Measurements from ENCODE around the gene DIAPH1. TPM values are rescaled to one million over a fixed set of nuclear protein-coding genes. Genes with fewer than 3 reads are reported as not detected.

The DIAPH1 gene
- total RNA-seq, 1 donor from 2014 or later, result 232 TPM

DNA sequence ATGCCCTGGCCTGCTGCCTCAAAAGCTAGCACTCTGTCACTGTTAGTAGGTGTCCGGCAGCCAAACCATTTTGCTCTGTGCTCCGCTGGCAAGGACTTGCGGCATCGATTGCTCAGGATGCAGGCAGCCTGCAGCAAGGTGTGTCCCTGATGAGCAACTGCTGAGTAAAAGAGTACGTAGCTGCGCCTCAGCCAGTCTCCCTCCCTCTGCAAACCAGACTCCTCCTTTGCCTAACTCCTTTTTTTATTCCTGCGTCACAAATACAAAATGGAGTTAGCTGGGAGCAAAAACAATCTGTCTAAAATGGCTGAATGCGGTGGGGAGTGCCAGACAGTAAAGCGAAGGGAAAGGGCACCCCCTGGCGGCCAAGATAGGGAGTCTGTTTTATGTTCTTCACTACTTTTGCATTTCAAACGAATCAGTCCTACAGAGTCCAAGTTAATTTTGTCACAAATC is 61.1 kb downstream of the DIAPH1 start:
- H3K4me3 Mint-ChIP-seq, result no peak overlapping the region
- no peaks in the 10 kb centered on the region for H3K9me3 Mint-ChIP-seq
- peaks cover 23% of the 10 kb centered on the region for H3K4me1 Mint-ChIP-seq
- peak; percentile 91 for DNase-seq
- H3K36me3 Mint-ChIP-seq (ENCODE audit: low read depth), result peaks cover 45% of the 10 kb centered on the region
- no peaks in the 10 kb centered on the region for H3K27me3 Mint-ChIP-seq
- H3K27ac Mint-ChIP-seq, result peak overlapping the region; percentile 50
- intact Hi-C loops (cut with micrococcal nuclease), result loop anchor here (2.0 to 10.0 kb wide), 5 partner anchors 33 to 363 kb away; partner anchors contain the start of genes PCDHB10, PCDHB11, PCDHGA10 and PCDHGA4

DNA sequence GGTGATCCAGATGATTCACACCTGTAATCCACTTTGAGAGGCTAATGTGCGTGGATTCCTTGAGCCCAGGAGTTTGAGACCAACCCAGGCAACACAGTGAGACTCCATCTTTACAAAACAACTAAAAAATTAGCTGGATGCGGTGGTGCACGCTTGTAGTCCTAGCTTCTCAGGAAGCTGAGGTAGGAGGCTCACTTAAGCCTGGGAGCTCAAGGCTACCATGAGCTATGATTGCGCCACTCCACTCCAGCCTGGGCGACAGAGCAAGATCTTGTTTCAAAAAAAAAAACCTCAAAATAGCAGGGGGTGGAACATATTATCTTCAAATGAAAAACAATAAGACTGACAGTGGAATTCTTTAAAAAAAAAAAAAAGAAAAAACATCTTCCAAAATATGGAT is 70.9 kb downstream of the DIAPH1 start:
- peaks cover 4% of the 10 kb centered on the region for H3K4me1 Mint-ChIP-seq
- H3K4me3 Mint-ChIP-seq, result no peak overlapping the region
- intact Hi-C loops (cut with micrococcal nuclease), result no loop called here
- no peak overlapping the region for H3K27ac Mint-ChIP-seq
- DNase-seq, result no peak
- H3K27me3 Mint-ChIP-seq, result no peaks in the 10 kb centered on the region
- peaks cover 82% of the 10 kb centered on the region for H3K36me3 Mint-ChIP-seq (ENCODE audit: low read depth)
- H3K9me3 Mint-ChIP-seq, result peaks cover 8% of the 10 kb centered on the region

DNA sequence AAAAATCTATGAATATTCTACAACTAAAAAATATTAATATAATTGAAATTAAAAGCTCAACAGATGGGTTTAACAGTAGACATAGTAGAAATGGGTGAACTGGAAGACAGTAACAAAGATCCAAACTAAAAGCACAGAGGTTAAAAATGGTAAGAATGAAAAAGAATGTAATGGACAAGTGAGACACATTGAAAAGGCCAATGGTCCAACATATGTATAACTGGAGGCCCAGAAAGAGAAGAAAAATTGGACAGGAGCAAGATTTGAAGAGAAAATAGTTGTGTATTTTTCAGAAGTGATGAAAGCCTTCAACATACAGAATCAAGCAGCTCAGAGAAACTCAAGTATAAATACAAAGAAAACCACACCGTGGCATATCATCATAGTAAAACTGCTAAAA is 71.3 kb downstream of the DIAPH1 start:
- no peak overlapping the region for H3K4me3 Mint-ChIP-seq
- H3K9me3 Mint-ChIP-seq, result peaks cover 8% of the 10 kb centered on the region
- H3K27me3 Mint-ChIP-seq, result no peaks in the 10 kb centered on the region
- no peak overlapping the region for H3K27ac Mint-ChIP-seq
- peaks cover 84% of the 10 kb centered on the region for H3K36me3 Mint-ChIP-seq (ENCODE audit: low read depth)
- no peak for DNase-seq
- peaks cover 4% of the 10 kb centered on the region for H3K4me1 Mint-ChIP-seq
- intact Hi-C loops (cut with micrococcal nuclease), result no loop called here

DNA sequence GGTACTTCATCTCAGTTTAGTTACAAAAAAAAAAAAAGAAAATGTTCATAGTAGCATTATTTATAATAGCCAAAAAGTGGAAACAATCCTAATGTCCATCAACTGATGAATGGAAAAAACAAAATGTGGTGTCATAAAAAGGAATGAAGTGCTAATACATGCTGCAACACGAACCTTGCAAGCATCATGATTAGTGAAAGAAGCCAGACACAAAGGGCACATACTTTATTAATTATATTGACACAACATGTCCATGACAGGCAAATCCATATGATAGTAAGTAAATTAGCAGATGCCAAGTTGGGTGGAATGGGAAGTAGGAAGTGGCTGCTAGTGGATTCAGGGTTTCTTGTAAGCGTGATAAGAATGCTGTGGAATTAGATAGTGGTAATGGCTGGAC is 75.7 kb downstream of the DIAPH1 start:
- Mint-ChIP-seq H3K9me3 (peaks cover 8% of the 10 kb centered on the region), H3K4me1 (peaks cover 1% of the 10 kb centered on the region), H3K27me3 (no peaks in the 10 kb centered on the region), H3K36me3 (ENCODE audit: low read depth) (peaks cover 64% of the 10 kb centered on the region), H3K4me3 (no peak overlapping the region), H3K27ac (no peak overlapping the region)
- intact Hi-C loops (cut with micrococcal nuclease), result no loop called here
- DNase-seq, result no peak

DNA sequence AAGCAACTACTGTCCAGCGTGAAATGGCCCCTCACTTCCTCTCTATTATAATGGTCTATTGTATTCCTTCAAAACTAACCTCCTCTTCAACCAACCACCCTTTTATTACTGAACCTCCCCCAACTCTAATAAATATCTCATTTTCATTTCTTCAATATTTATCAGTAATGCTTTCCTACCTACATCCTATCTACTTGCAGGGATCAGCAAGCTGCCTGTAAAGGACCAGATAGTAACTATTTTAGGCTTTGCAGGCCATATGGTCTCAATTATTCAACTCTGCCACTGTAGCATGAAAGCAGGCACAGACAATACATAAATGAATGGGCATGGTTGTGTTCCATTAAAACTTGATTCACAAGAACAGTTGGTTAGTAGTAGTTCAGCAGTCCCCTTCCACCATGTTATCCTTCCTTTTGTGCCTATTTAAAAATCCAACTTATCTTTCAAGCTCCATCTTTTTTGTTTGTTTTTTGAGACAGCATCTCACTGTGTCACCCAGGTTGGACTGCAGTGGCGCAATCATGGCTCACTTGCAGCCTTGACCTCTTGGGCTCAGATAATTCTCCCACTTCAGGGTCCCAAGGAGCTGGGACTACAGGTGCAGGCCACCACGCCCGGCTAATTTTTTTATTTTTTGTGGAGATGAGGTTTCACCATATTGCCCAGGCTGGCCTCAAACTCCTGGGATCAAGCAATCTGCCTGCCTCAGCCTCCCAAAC is 84.1 kb downstream of the DIAPH1 start:
- no peak for DNase-seq
- intact Hi-C loops (cut with micrococcal nuclease), result no loop called here
- H3K4me1 Mint-ChIP-seq, result peaks cover 1% of the 10 kb centered on the region
- H3K4me3 Mint-ChIP-seq, result no peak overlapping the region
- no peak overlapping the region for H3K27ac Mint-ChIP-seq
- H3K9me3 Mint-ChIP-seq, result no peaks in the 10 kb centered on the region
- H3K27me3 Mint-ChIP-seq, result no peaks in the 10 kb centered on the region
- peaks cover 36% of the 10 kb centered on the region for H3K36me3 Mint-ChIP-seq (ENCODE audit: low read depth)

- intact Hi-C loops (cut with micrococcal nuclease), result no loop called here
- H3K4me1 Mint-ChIP-seq, result peaks cover 1% of the 10 kb centered on the region
- H3K9me3 Mint-ChIP-seq, result no peaks in the 10 kb centered on the region
- DNase-seq, result no peak
- no peak overlapping the region for H3K27ac Mint-ChIP-seq
- peaks cover 36% of the 10 kb centered on the region for H3K36me3 Mint-ChIP-seq (ENCODE audit: low read depth)
- no peaks in the 10 kb centered on the region for H3K27me3 Mint-ChIP-seq
- no peak overlapping the region for H3K4me3 Mint-ChIP-seq
Measured at GRCh38 chr5:141533897-141534296, 84.9 kb downstream of the DIAPH1 start.

GRCh38 chr5:141532726-141533125 is 86.1 kb downstream of the DIAPH1 start:
- intact Hi-C loops (cut with micrococcal nuclease), result no loop called here
- H3K9me3 Mint-ChIP-seq, result no peaks in the 10 kb centered on the region
- H3K4me3 Mint-ChIP-seq, result no peak overlapping the region
- H3K27ac Mint-ChIP-seq, result no peak overlapping the region
- no peaks in the 10 kb centered on the region for H3K27me3 Mint-ChIP-seq
- peaks cover 1% of the 10 kb centered on the region for H3K4me1 Mint-ChIP-seq
- DNase-seq, result no peak
- peaks cover 48% of the 10 kb centered on the region for H3K36me3 Mint-ChIP-seq (ENCODE audit: low read depth)

DNA sequence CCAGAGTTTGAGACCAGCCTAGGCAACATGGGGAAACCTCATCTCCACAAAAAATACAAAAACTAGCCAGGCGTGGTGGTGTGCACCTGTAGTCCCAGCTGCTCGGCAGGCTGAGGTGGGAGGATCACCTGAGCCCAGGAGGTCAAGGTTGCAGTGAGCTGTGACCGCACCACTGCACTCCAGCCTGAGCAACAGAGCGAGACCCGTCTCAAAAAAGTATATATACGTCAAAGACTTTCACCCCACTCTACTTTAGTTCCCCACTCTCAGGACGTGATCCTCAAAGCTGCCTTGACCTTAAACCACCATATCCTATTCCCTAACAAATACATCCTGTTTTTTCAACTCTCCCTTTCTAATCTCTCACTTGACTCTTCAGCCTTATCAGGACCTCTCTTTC is 88.9 kb downstream of the DIAPH1 start:
- Mint-ChIP-seq H3K27ac (no peak overlapping the region), H3K4me3 (no peak overlapping the region), H3K9me3 (no peaks in the 10 kb centered on the region), H3K4me1 (peaks cover 2% of the 10 kb centered on the region), H3K36me3 (ENCODE audit: low read depth) (peaks cover 51% of the 10 kb centered on the region), H3K27me3 (no peaks in the 10 kb centered on the region)
- intact Hi-C loops (cut with micrococcal nuclease), result no loop called here
- DNase-seq, result no peak

DNA sequence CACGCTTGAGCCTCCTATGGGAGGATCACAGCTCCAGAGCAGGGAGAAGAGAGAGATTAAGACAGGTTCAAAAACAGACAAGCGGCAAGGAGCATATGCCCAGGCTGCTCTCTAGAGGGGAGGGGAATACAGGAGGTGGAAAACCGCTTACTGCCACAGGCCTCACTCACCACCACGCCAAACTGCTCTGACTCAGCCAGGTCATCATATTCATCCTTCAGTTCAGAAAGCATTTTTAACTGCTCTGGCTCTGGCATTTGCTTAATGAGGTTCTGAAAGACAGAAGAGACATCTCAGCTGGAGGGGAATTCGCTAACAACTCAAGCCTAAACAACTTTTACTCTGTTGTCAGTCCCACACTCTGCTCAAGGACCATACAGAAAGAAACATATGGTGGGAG is 89.8 kb downstream of the DIAPH1 start:
- Mint-ChIP-seq H3K36me3 (ENCODE audit: low read depth) (peaks cover 51% of the 10 kb centered on the region), H3K27ac (no peak overlapping the region), H3K4me3 (no peak overlapping the region), H3K4me1 (peaks cover 5% of the 10 kb centered on the region), H3K9me3 (no peaks in the 10 kb centered on the region), H3K27me3 (no peaks in the 10 kb centered on the region)
- no peak for DNase-seq
- intact Hi-C loops (cut with micrococcal nuclease), result no loop called here

DNA sequence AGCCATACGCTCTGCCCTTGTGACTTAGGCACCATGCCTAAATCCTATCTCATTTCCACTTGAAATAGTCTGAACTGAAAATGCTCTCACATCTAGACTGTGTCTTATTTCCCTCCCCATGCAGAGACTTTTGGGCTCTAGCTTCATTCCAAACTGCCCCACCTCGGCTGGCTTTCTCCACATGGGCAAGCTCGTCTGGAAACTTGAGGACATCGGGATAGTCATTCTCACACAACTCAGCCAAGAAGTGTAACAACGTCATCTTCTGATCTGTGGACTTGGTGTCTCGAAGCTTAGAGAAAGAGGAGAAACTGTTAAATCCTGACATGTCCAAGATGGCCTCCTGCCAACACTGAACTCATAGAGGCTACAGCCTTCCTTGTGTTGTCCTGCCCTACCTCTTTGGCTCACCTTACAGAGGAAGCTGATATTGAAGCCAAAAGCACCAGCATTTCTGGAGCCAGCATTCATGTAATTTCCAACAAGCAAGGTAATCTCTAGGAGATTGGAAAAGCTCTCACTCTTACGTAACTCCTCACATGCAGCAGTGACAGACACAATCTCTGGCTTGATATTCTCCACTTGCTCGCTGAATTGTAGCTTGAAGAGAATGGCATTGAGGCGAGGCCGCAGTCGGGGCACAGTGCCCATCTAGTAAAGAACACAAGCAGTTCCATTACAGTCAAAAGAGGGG is 90.4 kb downstream of the DIAPH1 start:
- no peak overlapping the region for H3K4me3 Mint-ChIP-seq
- H3K27me3 Mint-ChIP-seq, result no peaks in the 10 kb centered on the region
- H3K4me1 Mint-ChIP-seq, result peaks cover 5% of the 10 kb centered on the region
- no peak for DNase-seq
- peaks cover 52% of the 10 kb centered on the region for H3K36me3 Mint-ChIP-seq (ENCODE audit: low read depth)
- intact Hi-C loops (cut with micrococcal nuclease), result no loop called here
- peak overlapping the region; percentile 14 for H3K27ac Mint-ChIP-seq
- no peaks in the 10 kb centered on the region for H3K9me3 Mint-ChIP-seq

GRCh38 chr5:141527426-141527825 is 91.4 kb downstream of the DIAPH1 start:
- peaks cover 12% of the 10 kb centered on the region for H3K4me1 Mint-ChIP-seq
- no peak for DNase-seq
- no peak overlapping the region for H3K4me3 Mint-ChIP-seq
- no peak overlapping the region for H3K27ac Mint-ChIP-seq
- peaks cover 58% of the 10 kb centered on the region for H3K36me3 Mint-ChIP-seq (ENCODE audit: low read depth)
- H3K9me3 Mint-ChIP-seq, result no peaks in the 10 kb centered on the region
- H3K27me3 Mint-ChIP-seq, result no peaks in the 10 kb centered on the region
- intact Hi-C loops (cut with micrococcal nuclease), result no loop called here

DNA sequence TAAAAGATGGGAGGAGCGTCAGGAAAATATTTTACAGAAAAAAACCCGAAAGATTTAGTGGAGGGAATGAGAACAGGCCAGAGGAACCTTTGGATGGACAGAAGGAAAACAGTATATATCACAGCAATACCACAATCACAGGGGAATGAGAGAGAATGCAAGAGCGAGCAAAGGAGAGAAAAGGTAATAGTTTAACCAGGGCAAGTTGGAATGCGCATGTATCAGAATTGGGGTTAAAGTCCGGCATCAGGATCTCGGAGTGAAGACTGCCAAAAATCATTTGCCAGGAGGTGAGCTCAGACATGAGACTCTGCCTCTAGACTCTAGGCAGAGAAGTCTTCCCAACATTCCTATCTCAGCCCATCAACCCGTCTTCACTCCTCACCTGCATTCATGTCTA is 93.1 kb downstream of the DIAPH1 start:
- intact Hi-C loops (cut with micrococcal nuclease), result loop anchor here (2.0 kb wide), 3 partner anchors 31 to 113 kb away; partner anchors contain the start of genes PCDHGA10 and PCDHGA11
- Mint-ChIP-seq H3K4me3 (no peak overlapping the region), H3K27me3 (no peaks in the 10 kb centered on the region), H3K4me1 (peaks cover 28% of the 10 kb centered on the region), H3K27ac (no peak overlapping the region), H3K36me3 (ENCODE audit: low read depth) (peaks cover 71% of the 10 kb centered on the region), H3K9me3 (no peaks in the 10 kb centered on the region)
- no peak for DNase-seq

GRCh38 chr5:141524604-141525597 is 93.9 kb downstream of the DIAPH1 start:
- H3K27me3 Mint-ChIP-seq, result no peaks in the 10 kb centered on the region
- peaks cover 78% of the 10 kb centered on the region for H3K36me3 Mint-ChIP-seq (ENCODE audit: low read depth)
- peak; percentile 85 for DNase-seq
- H3K4me1 Mint-ChIP-seq, result peaks cover 29% of the 10 kb centered on the region
- no peak overlapping the region for H3K4me3 Mint-ChIP-seq
- no peaks in the 10 kb centered on the region for H3K9me3 Mint-ChIP-seq
- H3K27ac Mint-ChIP-seq, result peak overlapping the region; percentile 10
- intact Hi-C loops (cut with micrococcal nuclease), result loop anchor here (2.0 kb wide), 3 partner anchors 32 to 112 kb away; partner anchors contain the start of genes PCDHGA10 and PCDHGA11

Measured in activated CD4-positive, alpha-beta T cell treated with anti-CD3 and anti-CD28 coated beads, Interleukin-2, amount 10 ng/mL, durations not matched to agents 24 days and 14 days (primary cell).